ENCODE results near the gene MGLL.

GRCh38 chr3:127714866-127715265 is 107.4 kb downstream of the MGLL start:
- TF ChIP-seq CTCF (conservative IDR thresholded peaks at IDR 0.05 in 1 of 2, IDR thresholded peaks at IDR 0.05 in 1 of 2; ENCODE audit: extremely low read depth in 1 of 2, insufficient read depth in 1 of 2, low read depth in 1 of 2, low read length in 2 of 2) (no peak), EZH2 (IDR thresholded peaks at IDR 0.05; ENCODE audit: borderline replicate concordance, low read length) (no peak)
